ENCODE data around the gene HHIP.

The HHIP gene

GRCh38 chr4:144658015-144658567 lies 12.1 kb downstream of the HHIP start:
- FAIRE-seq: peak; percentile 10

GRCh38 chr4:144658903-144659302 lies 12.9 kb downstream of the HHIP start:
- FAIRE-seq: no peak

- FAIRE-seq: no peak
Measured at GRCh38 chr4:144659447-144659846, 13.5 kb downstream of the HHIP start.

- no peak for FAIRE-seq
Measured at GRCh38 chr4:144663834-144664475, 18.0 kb downstream of the HHIP start.

- no peak for FAIRE-seq
Measured at GRCh38 chr4:144666539-144667175, 20.7 kb downstream of the HHIP start.

- no peak for FAIRE-seq
Measured at GRCh38 chr4:144667500-144667899, 21.5 kb downstream of the HHIP start.

GRCh38 chr4:144670776-144671175 lies 24.8 kb downstream of the HHIP start:
- no peak for FAIRE-seq

- FAIRE-seq: no peak
Measured at GRCh38 chr4:144674711-144675110, 28.8 kb downstream of the HHIP start.

GRCh38 chr4:144681806-144682205 lies 35.9 kb downstream of the HHIP start:
- no peak for FAIRE-seq

GRCh38 chr4:144683516-144683915 lies 37.6 kb downstream of the HHIP start:
- FAIRE-seq: no peak

- no peak for FAIRE-seq
Measured at GRCh38 chr4:144685911-144686310, 40.0 kb downstream of the HHIP start.

GRCh38 chr4:144686921-144687320 lies 41.0 kb downstream of the HHIP start:
- no peak for FAIRE-seq

- FAIRE-seq: no peak
Measured at GRCh38 chr4:144687466-144687865, 41.5 kb downstream of the HHIP start.

- no peak for FAIRE-seq
Measured at GRCh38 chr4:144688035-144688569, 42.1 kb downstream of the HHIP start.

- FAIRE-seq: no peak
Measured at GRCh38 chr4:144689125-144689524, 43.2 kb downstream of the HHIP start.

GRCh38 chr4:144695721-144696120 lies 49.8 kb downstream of the HHIP start:
- FAIRE-seq: no peak

- no peak for FAIRE-seq
Measured at GRCh38 chr4:144696376-144696775, 50.4 kb downstream of the HHIP start.

- FAIRE-seq: no peak
Measured at GRCh38 chr4:144699565-144699964, 53.6 kb downstream of the HHIP start.

GRCh38 chr4:144701683-144702233 lies 55.8 kb downstream of the HHIP start:
- FAIRE-seq: no peak

- no peak for FAIRE-seq
Measured at GRCh38 chr4:144703494-144703893, 57.5 kb downstream of the HHIP start.

GRCh38 chr4:144705601-144706590 lies 59.9 kb downstream of the HHIP start:
- FAIRE-seq: no peak

GRCh38 chr4:144709159-144709558 lies 63.2 kb downstream of the HHIP start:
- no peak for FAIRE-seq
